HG03521 (cell line): ENCODE measurements around the gene CES1.
"Not testable (repeated sequence)": the region's sequence is repeated elsewhere in the genome, so short reads cannot be mapped to it uniquely, and the experiment has no call there.

ENCODE experiments used
- ATAC-seq: cut with Tn5 transposase; IDR thresholded peaks from one replicate; pipeline ENCODE4 v1.9.1; 2021; ENCODE audit warnings: mild to moderate bottlenecking, moderate library complexity; ENCODE audit not compliant: unreplicated experiment

Gene CES1

GRCh38 chr16:55832773-55833691 lies at the start of gene CES1:
TSS of gene CES1 (minus strand) at chr16:55833096. CDS start at chr16:55833055, 41 bp downstream.
- ATAC-seq: no peak

- no peak for ATAC-seq
Measured at GRCh38 chr16:55876854-55877253, 44.0 kb upstream of the CES1 start.

- no peak for ATAC-seq
Measured at GRCh38 chr16:55875273-55875672, 42.4 kb upstream of the CES1 start, which contains the start of gene CES5A. TSS of gene CES5A (minus strand) at chr16:55875373. CDS start at chr16:55875221, 152 bp downstream.

GRCh38 chr16:55873122-55873521 lies 40.2 kb upstream of the CES1 start:
- ATAC-seq: no peak

- ATAC-seq: no peak
Measured at GRCh38 chr16:55872130-55872529, 39.2 kb upstream of the CES1 start.

GRCh38 chr16:55871411-55872038 lies 38.6 kb upstream of the CES1 start:
- ATAC-seq: no peak

GRCh38 chr16:55868980-55869379 lies 36.1 kb upstream of the CES1 start:
- ATAC-seq: no peak

- no peak for ATAC-seq
Measured at GRCh38 chr16:55868137-55868536, 35.2 kb upstream of the CES1 start.

- ATAC-seq: no peak
Measured at GRCh38 chr16:55861288-55861687, 28.4 kb upstream of the CES1 start.

GRCh38 chr16:55857650-55858049 lies 24.8 kb upstream of the CES1 start:
- not testable (repeated sequence) for ATAC-seq

- no peak for ATAC-seq
Measured at GRCh38 chr16:55856950-55857349, 24.1 kb upstream of the CES1 start.

GRCh38 chr16:55853114-55853513 lies 20.2 kb upstream of the CES1 start:
- no peak for ATAC-seq

- no peak for ATAC-seq
Measured at GRCh38 chr16:55849536-55849935, 16.6 kb upstream of the CES1 start.

- no peak for ATAC-seq
Measured at GRCh38 chr16:55846598-55847346, 13.9 kb upstream of the CES1 start.

- no peak for ATAC-seq
Measured at GRCh38 chr16:55843105-55843395, 10.2 kb upstream of the CES1 start.

GRCh38 chr16:55842369-55843104 lies 9.6 kb upstream of the CES1 start:
- no peak for ATAC-seq

- no peak for ATAC-seq
Measured at GRCh38 chr16:55839115-55839514, 6.2 kb upstream of the CES1 start.

- ATAC-seq: no peak
Measured at GRCh38 chr16:55836158-55836611, 3.3 kb upstream of the CES1 start.

GRCh38 chr16:55835581-55835980 lies 2.7 kb upstream of the CES1 start:
- no peak for ATAC-seq

- not testable (repeated sequence) for ATAC-seq
Measured at GRCh38 chr16:55835173-55835572, 2.3 kb upstream of the CES1 start.

- peak; percentile 83 for ATAC-seq
Measured at GRCh38 chr16:55834049-55834448, 1.2 kb upstream of the CES1 start.
